NCI-H2196 (cell line): ENCODE results near the gene EMD.

Experiments
- DNase-seq: peaks from one replicate; lab custom pipeline; 2025; ENCODE audit not compliant: unreplicated experiment; lab: John Stamatoyannopoulos, UW

Gene EMD

DNA sequence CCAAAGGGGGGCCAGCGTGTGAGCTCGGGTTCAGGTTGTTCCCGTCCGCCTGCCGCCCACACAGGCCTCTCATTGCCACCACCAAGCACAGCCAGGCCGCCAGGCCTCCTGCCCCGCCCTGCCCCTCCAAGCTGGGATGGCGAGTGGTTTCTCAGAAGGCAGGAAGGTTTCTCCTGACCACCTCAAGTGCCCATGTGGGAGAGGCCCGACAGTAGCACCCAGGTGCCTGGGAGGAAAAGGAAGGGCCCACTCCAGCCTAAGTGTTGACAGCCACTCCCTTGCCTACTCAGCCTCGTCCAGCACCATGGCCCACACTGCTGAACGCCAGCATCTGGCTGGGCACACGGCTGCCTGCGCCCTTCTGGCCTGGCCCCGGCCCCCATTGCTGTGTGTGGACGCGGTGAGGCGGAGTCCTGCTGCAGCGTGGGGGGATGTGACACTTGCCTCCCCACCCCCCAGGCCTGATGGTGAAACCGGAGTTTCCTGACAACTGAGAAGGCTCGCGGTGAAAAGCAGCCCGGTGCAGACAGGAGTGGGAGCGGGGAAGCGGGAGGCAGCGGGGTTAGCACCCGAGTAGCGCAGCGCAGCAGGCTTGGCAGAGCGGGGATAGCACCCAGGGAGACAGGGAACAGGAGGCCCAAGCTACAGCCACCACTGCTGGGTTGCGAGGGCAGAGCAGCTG lies 23.9 kb upstream of the EMD start:
- no peak for DNase-seq

- no peak for DNase-seq
These were observed 23.3 kb upstream of the EMD start for GRCh38 chrX:154355776-154356140.

DNA sequence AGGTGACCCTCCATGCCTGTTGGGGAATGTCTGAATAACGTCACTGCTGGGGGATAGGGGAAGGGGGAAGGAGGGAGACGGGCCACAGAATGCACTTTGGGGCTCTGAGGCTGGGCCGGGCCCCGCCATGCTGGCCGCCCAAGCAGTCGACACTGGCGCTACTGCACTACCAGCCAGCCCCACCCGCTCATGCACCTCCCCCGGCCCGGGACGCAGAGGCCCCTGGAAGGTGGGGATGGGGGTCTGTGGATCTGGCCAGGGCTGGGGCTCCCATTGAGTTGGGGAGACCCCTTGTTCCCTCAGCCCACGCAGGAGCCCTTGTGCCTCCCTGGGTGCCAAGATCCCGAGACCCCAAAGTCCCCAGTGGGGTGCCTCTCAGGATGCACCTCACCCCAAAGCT lies 22.5 kb upstream of the EMD start:
- no peak for DNase-seq

DNA sequence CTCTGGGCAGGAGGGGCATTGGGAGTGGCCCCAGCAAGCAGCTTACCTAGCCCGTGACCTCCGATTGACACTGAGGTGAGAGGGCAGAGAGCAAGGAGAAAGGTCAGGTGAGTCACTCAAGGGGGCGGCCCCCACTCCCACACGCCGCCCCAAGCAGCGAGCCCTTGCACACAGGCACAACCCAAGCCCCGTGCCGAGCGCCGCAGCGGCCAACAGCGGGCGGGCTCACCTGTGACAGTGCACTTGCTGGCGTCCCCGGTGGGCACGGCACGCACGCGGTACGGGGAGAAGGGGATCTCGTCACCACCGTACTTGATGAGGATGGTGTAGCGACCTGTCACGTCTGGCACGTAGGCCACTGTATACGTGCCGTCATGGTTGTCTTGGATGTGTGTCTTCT lies 21.9 kb upstream of the EMD start:
- no peak for DNase-seq

GRCh38 chrX:154358011-154358410 lies 21.1 kb upstream of the EMD start:
- no peak for DNase-seq

GRCh38 chrX:154358829-154359228 lies 20.3 kb upstream of the EMD start:
- no peak for DNase-seq

DNA sequence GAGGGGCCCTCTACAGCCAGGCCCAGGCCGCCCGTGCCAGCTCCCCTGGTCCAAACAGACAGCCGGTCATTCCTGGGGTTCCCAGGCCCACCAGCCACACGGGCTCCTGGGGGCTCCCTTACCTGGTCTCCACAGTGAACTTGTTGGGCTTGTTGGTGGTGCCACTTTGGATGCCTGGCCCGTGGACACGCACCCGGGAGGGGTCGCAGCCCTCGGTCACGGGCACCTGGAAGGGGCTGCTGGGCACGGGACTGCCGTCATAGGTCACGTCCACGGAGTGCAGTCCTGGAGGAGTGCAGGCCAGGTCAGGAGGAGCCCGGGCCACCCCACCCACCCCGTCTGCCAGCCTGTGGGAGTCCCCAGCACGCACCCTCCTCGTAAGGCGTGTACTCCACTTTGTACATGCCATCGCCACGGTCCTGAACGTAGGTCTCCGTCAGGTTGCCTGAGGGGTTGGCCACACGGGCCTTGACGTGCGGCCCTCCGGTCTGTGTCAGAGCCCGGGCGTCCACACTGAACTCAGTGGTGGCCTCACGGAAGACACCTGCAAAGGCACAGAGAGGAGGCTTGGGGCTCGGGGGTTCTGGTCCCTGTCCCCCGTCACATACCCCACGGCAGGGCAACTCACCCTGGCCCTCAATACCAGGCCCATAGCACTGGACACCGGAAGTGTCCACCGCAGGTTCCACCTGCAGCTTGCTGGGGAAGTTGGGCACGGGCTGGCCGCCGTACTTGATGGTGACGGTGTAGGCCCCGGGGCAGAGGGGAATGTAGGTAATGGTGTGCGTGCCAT lies 19.5 kb upstream of the EMD start:
- no peak for DNase-seq

- DNase-seq, result no peak
These were observed 18.9 kb upstream of the EMD start for GRCh38 chrX:154360155-154360713.

DNA sequence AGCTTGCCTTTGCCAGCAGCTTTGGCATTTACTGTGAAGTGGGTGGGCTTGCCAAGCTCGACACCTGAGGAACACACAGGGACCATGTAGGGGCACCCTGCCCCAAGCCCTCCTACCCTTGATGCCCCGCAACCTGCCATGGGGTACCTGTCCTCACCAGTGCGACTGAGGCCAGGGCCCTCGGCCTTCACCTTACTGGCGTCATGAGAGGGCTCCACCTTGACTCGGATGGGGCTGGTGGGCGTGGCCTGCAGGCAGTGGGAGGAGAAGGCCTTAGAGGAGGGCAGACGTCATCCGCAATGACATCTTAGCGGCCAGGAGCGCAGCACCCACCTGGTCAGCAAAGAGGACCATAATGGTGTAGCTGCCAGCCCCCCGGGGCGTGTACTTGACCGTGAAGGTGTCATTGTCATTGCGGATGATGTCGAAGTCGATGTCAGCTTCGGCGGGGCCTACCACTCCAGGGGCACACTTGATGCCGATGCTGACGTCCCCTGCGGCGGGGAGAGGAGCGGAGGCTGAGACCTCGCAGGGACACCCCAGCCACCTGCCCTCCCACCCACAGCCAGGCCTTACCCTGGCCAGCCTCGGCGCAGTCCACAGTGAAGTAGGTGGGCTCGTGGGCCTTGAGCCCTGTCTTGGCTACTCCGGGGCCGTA lies 16.9 kb upstream of the EMD start:
- DNase-seq, result no peak

GRCh38 chrX:154363706-154364439 lies 15.2 kb upstream of the EMD start:
- DNase-seq, result no peak

DNA sequence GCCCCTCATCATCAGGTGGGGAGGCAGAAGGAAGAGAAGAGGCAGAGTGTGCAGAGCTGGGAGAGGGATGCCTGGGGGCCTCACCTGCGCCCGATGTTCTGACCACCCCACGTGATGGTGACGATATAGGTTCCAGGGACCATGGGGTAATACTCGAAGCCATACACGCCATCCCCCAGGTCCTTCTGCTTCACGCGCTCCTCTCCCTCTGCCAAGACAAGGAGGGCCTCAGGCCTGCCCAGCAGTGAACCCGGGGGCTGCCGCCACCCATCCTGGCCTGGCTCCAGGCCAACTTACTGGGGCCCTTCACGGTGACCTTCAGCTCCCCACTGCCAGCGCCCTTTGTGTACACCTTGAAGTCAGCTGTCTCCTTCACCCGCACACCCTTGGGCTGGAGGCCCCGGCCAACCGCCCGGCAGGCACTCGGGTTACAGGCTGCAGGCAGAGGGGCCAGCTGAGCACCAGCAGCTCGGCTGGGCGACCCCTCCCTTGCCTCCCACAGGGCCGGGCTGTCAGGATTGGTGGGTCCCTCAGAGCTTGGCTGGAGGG lies 14.0 kb upstream of the EMD start:
- DNase-seq, result no peak

DNA sequence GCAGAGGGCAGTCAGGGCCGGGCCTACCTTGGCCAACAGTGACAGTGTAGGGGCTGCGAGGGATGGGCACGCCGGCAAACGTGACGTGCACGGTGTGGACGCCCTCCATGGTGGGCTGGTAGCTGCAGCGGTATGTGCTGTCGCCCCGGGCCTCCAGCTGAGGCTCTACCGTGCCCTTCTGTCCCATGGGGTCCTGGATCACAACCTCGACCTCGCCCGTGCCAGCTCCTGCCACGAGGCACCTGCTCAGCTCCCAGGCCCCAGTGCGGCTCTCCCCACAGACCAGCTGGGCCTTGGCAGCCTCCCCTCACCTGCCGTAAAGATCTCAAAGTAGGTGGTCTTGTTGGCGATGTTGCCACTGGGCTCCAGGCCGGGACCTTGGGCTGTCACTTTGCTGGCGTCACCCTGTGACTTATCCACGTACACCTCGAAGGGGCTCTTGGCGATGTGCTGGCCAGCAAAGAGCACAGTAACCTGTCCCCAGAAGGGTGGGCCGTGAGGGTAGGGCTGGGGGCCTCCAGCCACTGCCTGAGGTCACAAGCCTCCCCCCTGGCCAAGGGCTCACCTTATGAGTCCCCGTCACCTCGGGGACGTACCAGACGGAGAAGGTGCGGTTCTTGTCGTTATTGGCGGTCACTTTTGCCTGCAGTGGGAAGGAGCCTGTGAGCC lies 13.0 kb upstream of the EMD start:
- no peak for DNase-seq

- no peak for DNase-seq
These were observed 12.4 kb upstream of the EMD start for GRCh38 chrX:154366666-154367055.

- no peak for DNase-seq
These were observed 11.4 kb upstream of the EMD start for GRCh38 chrX:154367474-154368308.

DNA sequence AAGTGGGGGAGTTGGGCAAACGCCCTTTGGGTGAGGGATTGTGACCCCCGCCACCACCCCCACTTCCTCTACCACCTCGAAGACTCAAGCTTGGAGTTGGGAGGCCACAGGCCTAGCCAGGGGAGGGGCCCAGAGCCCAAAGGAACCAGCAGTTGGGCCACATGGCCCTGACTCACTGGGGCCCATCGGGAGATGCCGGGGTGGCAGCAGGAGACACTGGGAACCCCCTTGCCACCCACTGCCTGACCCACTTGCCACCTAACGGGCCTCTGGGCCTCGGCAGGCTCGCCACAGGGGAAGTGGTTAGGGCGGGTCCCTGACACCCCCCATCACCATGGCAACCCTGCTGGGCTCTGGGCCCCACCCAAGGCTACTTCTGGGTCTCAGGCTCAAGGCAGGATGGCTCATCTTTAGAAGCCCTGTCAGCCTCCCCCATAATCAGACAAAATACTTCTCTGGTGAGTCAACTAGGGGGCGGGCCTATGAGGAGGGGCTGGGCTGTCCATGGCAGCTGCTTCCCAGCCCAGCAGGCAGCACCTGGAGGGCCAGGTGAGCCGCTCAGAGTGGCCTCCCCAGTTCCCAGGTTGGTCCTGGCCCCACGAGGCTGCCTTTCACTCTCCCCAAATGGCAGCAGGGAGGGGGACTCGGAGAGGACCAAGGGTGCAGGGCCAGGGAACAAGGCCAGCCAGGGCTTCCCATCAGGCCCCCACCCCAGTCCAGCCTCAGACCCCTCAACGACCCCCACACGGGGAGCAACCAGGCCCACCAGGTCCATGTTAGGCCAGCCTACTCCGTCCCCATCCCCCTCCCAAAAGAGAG lies 10.3 kb upstream of the EMD start:
- DNase-seq, result peak; percentile 57

GRCh38 chrX:154369449-154370299 lies 9.4 kb upstream of the EMD start:
- DNase-seq, result peak; percentile 48

DNA sequence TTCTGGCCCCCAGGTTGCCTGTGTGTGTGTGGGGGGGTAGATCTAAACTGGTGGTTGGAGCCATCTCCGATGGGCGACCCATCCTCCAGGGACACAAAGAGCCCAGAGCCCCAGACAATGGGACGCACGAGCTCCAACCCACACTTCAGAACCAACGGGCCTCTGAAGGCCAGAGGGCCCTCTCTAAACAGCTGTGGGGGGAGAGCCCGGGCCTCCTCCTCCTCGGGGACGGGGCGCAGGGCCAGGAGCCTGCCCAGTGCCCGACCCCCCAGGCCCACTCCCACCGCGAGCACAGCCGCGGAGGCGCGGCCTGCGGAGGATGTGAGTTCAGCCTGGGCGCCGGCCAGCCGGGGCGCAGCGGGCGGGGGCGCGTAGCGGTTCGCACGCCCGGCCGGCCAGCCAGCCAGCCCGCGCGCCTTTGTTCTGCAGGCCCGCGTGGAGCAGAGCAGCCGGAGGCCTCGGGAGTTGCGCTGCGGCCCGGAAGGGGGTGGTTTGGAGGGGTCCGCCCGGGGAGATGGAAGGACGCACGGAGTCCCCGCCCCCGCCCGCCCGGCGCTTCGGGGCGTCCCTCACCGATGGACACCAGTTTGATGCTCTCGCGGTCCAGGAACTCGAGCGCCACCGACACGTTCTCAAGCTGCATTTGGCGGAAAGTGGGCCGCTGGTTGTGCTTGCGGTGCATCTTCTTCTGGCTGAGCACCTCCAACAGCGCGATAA lies 8.6 kb upstream of the EMD start:
- no peak for DNase-seq
